Inflammatory macrophage treated with lipopolysaccharide for 4 hours (primary cell): ENCODE data around the gene CELF6.
"Not testable (repeated sequence)": the region's sequence is repeated elsewhere in the genome, so short reads cannot be mapped to it uniquely, and the experiment has no call there.

ENCODE experiments used
- DNase-seq: peaks from one replicate; pipeline ENCODE4 v3.0.0-alpha.2; 2020

CELF6 gene

GRCh38 chr15:72315706-72316370, 4.1 kb downstream of the CELF6 start:
- DNase-seq, result peak; percentile 33

- no peak for DNase-seq
These were observed 6.1 kb downstream of the CELF6 start for GRCh38 chr15:72313881-72314280.

- no peak for DNase-seq
These were observed 6.5 kb downstream of the CELF6 start for GRCh38 chr15:72313448-72313840.

GRCh38 chr15:72312605-72313447, 7.1 kb downstream of the CELF6 start:
- DNase-seq, result peak; percentile 71

- no peak for DNase-seq
These were observed 12.9 kb downstream of the CELF6 start for GRCh38 chr15:72307026-72307425.

GRCh38 chr15:72306211-72306785, 13.7 kb downstream of the CELF6 start:
- peak; percentile 34 for DNase-seq

GRCh38 chr15:72304596-72304995, 15.4 kb downstream of the CELF6 start:
- DNase-seq, result no peak

GRCh38 chr15:72302955-72303354, 17.0 kb downstream of the CELF6 start:
- DNase-seq, result no peak

- DNase-seq, result no peak
These were observed 30.2 kb downstream of the CELF6 start for GRCh38 chr15:72289597-72290325.

GRCh38 chr15:72288796-72289596, 31.0 kb downstream of the CELF6 start:
- DNase-seq, result no peak

- DNase-seq, result peak; percentile 51
These were observed 33.9 kb downstream of the CELF6 start for GRCh38 chr15:72285927-72286516.

GRCh38 chr15:72285402-72285801, 34.6 kb downstream of the CELF6 start:
- no peak for DNase-seq

GRCh38 chr15:72284781-72285180, 35.2 kb downstream of the CELF6 start:
- no peak for DNase-seq

- no peak for DNase-seq
These were observed 38.2 kb downstream of the CELF6 start for GRCh38 chr15:72281713-72282112.

- DNase-seq, result no peak
These were observed 39.2 kb downstream of the CELF6 start for GRCh38 chr15:72280751-72281150.

- DNase-seq, result no peak
These were observed 41.2 kb downstream of the CELF6 start for GRCh38 chr15:72278737-72279136.

- DNase-seq, result no peak
These were observed 43.6 kb downstream of the CELF6 start for GRCh38 chr15:72276326-72276700.

GRCh38 chr15:72275635-72276325, 44.2 kb downstream of the CELF6 start:
- DNase-seq, result not testable (repeated sequence)

GRCh38 chr15:72272997-72273352, 47.0 kb downstream of the CELF6 start:
- DNase-seq, result no peak

GRCh38 chr15:72272213-72272996, 47.6 kb downstream of the CELF6 start, which contains the start of gene PARP6:
Gene PARP6, minus strand, starts transcription at chr15:72272554. Its CDS starts 5,077 bp downstream, at chr15:72267477.
- peak; percentile 99 for DNase-seq

- peak; percentile 10 for DNase-seq
These were observed 48.1 kb downstream of the CELF6 start for GRCh38 chr15:72271895-72272212.
